Measurements from ENCODE around the gene GLCCI1. TPM values are rescaled to one million over a fixed set of nuclear protein-coding genes. Genes with fewer than 3 reads are reported as not detected.

The GLCCI1 gene
- total and polyA plus RNA-seq, 11 donors = 1.5 to 10.8 (median 6.3) TPM

GRCh38 chr7:8126601-8127167, 158.1 kb downstream of the GLCCI1 start:
- Histone ChIP-seq H3K36me3 (peaks cover 0 to 58% (median 11%) of the 10 kb centered on the region in 9 donors), H3K9me3 (no peaks in the 10 kb centered on the region), H3K27me3 (no peaks in the 10 kb centered on the region), H3K27ac (peak overlapping the region in 1 of 12 donors; percentile 84), H3K4me3 (no peak overlapping the region), H3K4me1 (peaks cover 0 to 28% (median 0%) of the 10 kb centered on the region in 12 donors)
- no peak for DNase-seq
- TF ChIP-seq CTCF (IDR thresholded peaks at IDR 0.05) = no peak
- no peak for TF ChIP-seq POLR2A (IDR thresholded peaks at IDR 0.05)
- intact Hi-C loops (cut with DNase I) = no loop called here
- ATAC-seq = no peak
- WGBS, 4 donors = 81 to 88% (median 85%) methylated on average over 2 of the region's 2 CpGs

GRCh38 chr7:8128449-8129317, 160.1 kb downstream of the GLCCI1 start:
- no peak for ATAC-seq
- Histone ChIP-seq H3K27ac (peak overlapping the region in 1 of 12 donors; percentile 43), H3K4me3 (no peak overlapping the region), H3K4me1 (peaks cover 0 to 31% (median 0%) of the 10 kb centered on the region in 12 donors), H3K36me3 (peaks cover 0 to 39% (median 11%) of the 10 kb centered on the region in 9 donors), H3K27me3 (no peaks in the 10 kb centered on the region), H3K9me3 (no peaks in the 10 kb centered on the region)
- TF ChIP-seq POLR2A (IDR thresholded peaks at IDR 0.05) (no peak), CTCF (IDR thresholded peaks at IDR 0.05) (no peak)
- 84 to 87% (median 85%) methylated on average over 12 of the region's 12 CpGs for WGBS, 4 donors
- intact Hi-C loops (cut with DNase I) = no loop called here
- DNase-seq = no peak

- peaks cover 0 to 39% (median 11%) of the 10 kb centered on the region in 9 donors for H3K36me3 ChIP-seq
- H3K27ac ChIP-seq = no peak overlapping the region
- intact Hi-C loops (cut with DNase I) = no loop called here
- peaks cover 0 to 31% (median 0%) of the 10 kb centered on the region in 12 donors for H3K4me1 ChIP-seq
- no peak overlapping the region for H3K4me3 ChIP-seq
- no peaks in the 10 kb centered on the region for H3K27me3 ChIP-seq
- ATAC-seq = no peak
- 81 to 90% (median 86%) methylated on average over 1 of the region's 1 CpG for WGBS, 4 donors
- no peak for DNase-seq
- TF ChIP-seq POLR2A (IDR thresholded peaks at IDR 0.05) (no peak), CTCF (IDR thresholded peaks at IDR 0.05) (no peak)
- H3K9me3 ChIP-seq = no peaks in the 10 kb centered on the region
Measured at GRCh38 chr7:8129318-8129659, 160.7 kb downstream of the GLCCI1 start.

DNA sequence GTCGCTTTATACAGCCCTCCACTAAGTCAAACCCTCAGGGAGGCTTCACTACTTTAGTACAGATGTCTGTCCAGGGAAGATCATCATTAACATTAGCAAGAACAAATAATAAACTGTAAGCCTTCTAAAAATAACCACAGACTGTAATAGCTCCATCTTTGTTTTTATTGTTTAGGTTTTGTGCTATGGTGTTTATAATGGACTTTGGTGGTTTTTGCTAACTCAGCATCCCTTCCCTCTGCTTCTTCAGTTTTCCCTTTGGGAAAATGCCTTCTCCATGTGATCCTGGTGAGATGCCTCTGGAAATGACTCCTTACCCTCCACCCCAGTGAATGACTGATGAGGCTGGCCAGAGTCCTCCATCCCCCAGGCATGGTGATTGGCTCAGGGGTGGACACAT, 162.1 kb downstream of the GLCCI1 start:
- TF ChIP-seq POLR2A (IDR thresholded peaks at IDR 0.05) (no peak), CTCF (IDR thresholded peaks at IDR 0.05) (no peak)
- no peak for ATAC-seq
- 89 to 100% (median 95%) methylated on average over 1 of the region's 1 CpG for WGBS, 4 donors
- no peaks in the 10 kb centered on the region for H3K9me3 ChIP-seq
- no peak overlapping the region for H3K4me3 ChIP-seq
- H3K27ac ChIP-seq = peak overlapping the region in 1 of 12 donors; percentile 74
- H3K36me3 ChIP-seq = peaks cover 0 to 31% (median 11%) of the 10 kb centered on the region in 9 donors
- intact Hi-C loops (cut with DNase I) = no loop called here
- peaks cover 0 to 18% (median 0%) of the 10 kb centered on the region in 12 donors for H3K4me1 ChIP-seq
- no peaks in the 10 kb centered on the region for H3K27me3 ChIP-seq
- DNase-seq = no peak
